SU-DHL-6 (cell line): ENCODE measurements around the gene EGLN1.
"Not testable (repeated sequence)": the region's sequence is repeated elsewhere in the genome, so short reads cannot be mapped to it uniquely, and the experiment has no call there.

Source experiments
- EZH2phosphoT487 ChIP-seq: fragments of 200-600 bp; sonication (generic), shearing (Covaris generic); conservative IDR thresholded peaks from 2 replicates; pipeline ENCODE4 v1.6.1; 2018; ENCODE audit warnings: mild to moderate bottlenecking, antibody characterized with exemption, low read length, moderate library complexity, mixed read lengths
- TF ChIP-seq, protein P1 (sequence below): fragments of 200-600 bp; sonication (generic); IDR thresholded peaks from one replicate; pipeline ENCODE4 v1.5.1; 2017; ENCODE audit warnings: antibody characterized with exemption, mild to moderate bottlenecking, low read length, moderate library complexity; ENCODE audit not compliant: insufficient read depth, poor library complexity, severe bottlenecking

GRCh38 chr1:231471027-231471426, 48.9 kb upstream of the EGLN1 start:
- TF ChIP-seq, protein P1, sequence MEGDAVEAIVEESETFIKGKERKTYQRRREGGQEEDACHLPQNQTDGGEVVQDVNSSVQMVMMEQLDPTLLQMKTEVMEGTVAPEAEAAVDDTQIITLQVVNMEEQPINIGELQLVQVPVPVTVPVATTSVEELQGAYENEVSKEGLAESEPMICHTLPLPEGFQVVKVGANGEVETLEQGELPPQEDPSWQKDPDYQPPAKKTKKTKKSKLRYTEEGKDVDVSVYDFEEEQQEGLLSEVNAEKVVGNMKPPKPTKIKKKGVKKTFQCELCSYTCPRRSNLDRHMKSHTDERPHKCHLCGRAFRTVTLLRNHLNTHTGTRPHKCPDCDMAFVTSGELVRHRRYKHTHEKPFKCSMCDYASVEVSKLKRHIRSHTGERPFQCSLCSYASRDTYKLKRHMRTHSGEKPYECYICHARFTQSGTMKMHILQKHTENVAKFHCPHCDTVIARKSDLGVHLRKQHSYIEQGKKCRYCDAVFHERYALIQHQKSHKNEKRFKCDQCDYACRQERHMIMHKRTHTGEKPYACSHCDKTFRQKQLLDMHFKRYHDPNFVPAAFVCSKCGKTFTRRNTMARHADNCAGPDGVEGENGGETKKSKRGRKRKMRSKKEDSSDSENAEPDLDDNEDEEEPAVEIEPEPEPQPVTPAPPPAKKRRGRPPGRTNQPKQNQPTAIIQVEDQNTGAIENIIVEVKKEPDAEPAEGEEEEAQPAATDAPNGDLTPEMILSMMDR: not testable (repeated sequence)
- not testable (repeated sequence) for TF ChIP-seq EZH2phosphoT487
